T-cell (primary cell): ENCODE data around the gene ARL14EP. TPM values are rescaled to one million over a fixed set of nuclear protein-coding genes. Genes with fewer than 3 reads are reported as not detected.

Source experiments
- ATAC-seq, 4 experiments: fragments of 200-7000 bp in 3 of 4; fragments of 150-1000 bp in 1 of 4; cut with Tn5 transposase; replicated peaks in 1 of 4; 1 replicate in 3 of 4; 2 replicates in 1 of 4; pipeline ENCODE4 v1.10.0; 2021; ENCODE audit warnings: moderate library complexity in 3 of 4, mild to moderate bottlenecking in 2 of 4, moderate number of reproducible peaks in 1 of 4
- CTCF ChIA-PET, 2 donors: fragments of 300-600 bp; sonication (Branson Sonifier 250); formaldehyde crosslinking; loops; one replicate each; lab custom pipeline; 2022; ENCODE audit warnings: antibody characterized with exemption in 2 of 2; lab: Charles Lee
- POLR2A ChIA-PET, 2 donors: fragments of 300-600 bp; sonication (Branson Sonifier 250); formaldehyde crosslinking; loops; one replicate each; lab custom pipeline; 2022; ENCODE audit warnings: antibody characterized with exemption in 2 of 2; lab: Charles Lee
- DNase-seq, 35 experiments: peaks; one replicate each; pipeline versions ENCODE4 v3.0.0 to v3.0.0-alpha.2; 2013 to 2023
- H3K27ac ChIP-seq: one replicate; pipeline ENCODE4 v1.5.1; 2013; ENCODE audit warnings: low read length
- H3K27me3 ChIP-seq, 2 experiments: replicated peaks in 1 of 2; 1 replicate in 1 of 2; 2 replicates in 1 of 2; pipeline versions ENCODE4 v1.6.1 to v1.7.0; 2013; ENCODE audit warnings: low read length in 1 of 2, mixed read lengths in 1 of 2; ENCODE audit not compliant: control insufficient read depth in 2 of 2, insufficient read depth in 2 of 2; ENCODE audit errors: extremely low read depth in 1 of 2
- H3K36me3 ChIP-seq, 2 donors: 1 replicate in 1 of 2; 2 replicates in 1 of 2; pipeline versions ENCODE4 v1.6.1 to v1.7.0; 2013; ENCODE audit warnings: low read length in 1 of 2; ENCODE audit not compliant: control insufficient read depth in 2 of 2, insufficient read depth in 1 of 2; ENCODE audit errors: extremely low read depth in 1 of 2
- H3K4me1 ChIP-seq, 2 experiments: 1 replicate in 1 of 2; 2 replicates in 1 of 2; pipeline versions ENCODE4 v1.6.1 to v1.7.0; 2013; ENCODE audit warnings: low read length in 2 of 2, mixed read lengths in 1 of 2; ENCODE audit not compliant: insufficient read depth in 2 of 2, control insufficient read depth in 1 of 2; ENCODE audit errors: extremely low read depth in 1 of 2
- H3K4me3 ChIP-seq, 2 donors: 1 replicate in 1 of 2; 2 replicates in 1 of 2; pipeline versions ENCODE4 v1.5.1 to v1.7.0; 2013; ENCODE audit warnings: mild to moderate bottlenecking in 2 of 2, low read length in 1 of 2, moderate library complexity in 1 of 2; ENCODE audit not compliant: control insufficient read depth in 1 of 2; ENCODE audit errors: extremely low read depth in 1 of 2
- H3K9me3 ChIP-seq: 2 replicates; pipeline ENCODE4 v1.7.0; 2013
- H3K27ac Mint-ChIP-seq, 2 donors: one replicate each; pipeline ENCODE4 v1.8.0; 2020 to 2021; ENCODE audit warnings: mild to moderate bottlenecking in 2 of 2, mixed read lengths in 2 of 2
- H3K27me3 Mint-ChIP-seq, 2 donors: one replicate each; pipeline ENCODE4 v1.8.0; 2021 to 2022; ENCODE audit warnings: mixed read lengths in 2 of 2
- H3K36me3 Mint-ChIP-seq: one replicate; pipeline ENCODE4 v1.8.0; 2021; ENCODE audit warnings: mixed read lengths
- H3K4me1 Mint-ChIP-seq, 3 donors: one replicate each; pipeline ENCODE4 v1.8.0; 2020 to 2022; ENCODE audit warnings: mixed read lengths in 3 of 3, mild to moderate bottlenecking in 1 of 3
- H3K4me3 Mint-ChIP-seq, 3 donors: one replicate each; pipeline ENCODE4 v1.8.0; 2020 to 2022; ENCODE audit warnings: mild to moderate bottlenecking in 3 of 3, mixed read lengths in 3 of 3, moderate library complexity in 3 of 3
- H3K9me3 Mint-ChIP-seq, 3 donors: one replicate each; pipeline ENCODE4 v1.8.0; 2020 to 2022; ENCODE audit warnings: mixed read lengths in 3 of 3
- WGBS: methylation state at CpG from one replicate; pipeline ENCODE4 v1.1.5; 2013; ENCODE audit warnings: missing lambda C conversion rate; ENCODE audit not compliant: insufficient coverage; 5-methylcytosine and 5-hydroxymethylcytosine counted together
- total RNA-seq, 35 experiments: library from RNA in 6 of 35; stranded (reverse) in 6 of 35; fragments of 120-200 nt in 1 of 35; gene quantifications; one replicate each; pipeline versions ENCODE4 v1.2.1 to v1.2.4 and lab custom pipeline; 2013 to 2026

The ARL14EP gene
- total RNA-seq, 5 donors from 2014 or later (not counting 1 experiment from before 2014, with no cell fraction given), result 29.8 to 43.8 (median 39.2) TPM

DNA sequence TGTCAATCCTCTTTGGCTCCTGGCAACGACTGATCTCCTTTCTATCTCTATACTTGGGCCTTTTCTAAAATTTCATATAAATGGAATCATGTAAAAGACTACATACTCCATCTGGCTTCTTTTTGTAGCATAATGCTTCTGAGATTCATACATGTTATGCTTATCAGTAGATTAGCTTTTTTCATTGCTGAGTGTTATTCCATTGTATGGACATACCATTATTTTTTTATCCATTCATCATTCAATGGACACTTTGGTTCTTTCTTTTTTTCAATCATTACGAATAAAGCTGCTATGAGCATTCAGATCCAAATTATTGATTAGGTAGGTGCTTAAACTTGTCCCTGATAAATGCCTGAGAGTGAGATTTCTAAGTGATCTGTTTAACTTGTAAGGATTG lies 11.7 kb upstream of the ARL14EP start:
- Mint-ChIP-seq H3K36me3 (no peaks in the 10 kb centered on the region), H3K9me3 (peaks cover 4 to 6% (median 5%) of the 10 kb centered on the region in 3 donors), H3K27me3 (peaks cover 21 to 24% of the 10 kb centered on the region in 2 donors), H3K27ac (no peak overlapping the region), H3K4me1 (no peaks in the 10 kb centered on the region), H3K4me3 (no peak overlapping the region)
- ChIA-PET CTCF (no interaction called here), POLR2A (no interaction called here)
- no peak for DNase-seq
- Histone ChIP-seq H3K9me3 (no peaks in the 10 kb centered on the region), H3K36me3 (no peaks in the 10 kb centered on the region), H3K27ac (no peak overlapping the region), H3K27me3 (no peaks in the 10 kb centered on the region), H3K4me3 (no peak overlapping the region), H3K4me1 (no peaks in the 10 kb centered on the region)
- ATAC-seq, result no peak
- no CpG with 5 or more reads among the region's 2 CpGs for WGBS

DNA sequence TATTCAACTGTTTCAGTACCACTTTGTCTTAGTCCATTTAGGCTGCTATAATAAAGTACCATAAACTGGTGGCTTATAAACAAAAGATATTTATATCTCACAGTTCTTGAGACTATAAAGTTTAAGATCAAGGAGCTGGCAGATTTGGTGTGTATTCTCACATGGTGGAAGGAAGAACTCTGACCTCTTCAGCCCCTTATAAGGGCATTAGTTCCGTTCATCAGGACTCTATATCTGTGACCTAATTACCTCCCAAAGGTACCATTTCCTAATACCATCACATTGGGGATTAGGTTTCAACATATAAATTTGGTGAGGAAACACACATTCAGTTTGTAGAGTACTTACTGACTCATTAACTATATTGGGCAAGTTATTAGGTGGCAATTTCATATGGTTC lies 10.7 kb upstream of the ARL14EP start:
- ChIA-PET CTCF (no interaction called here), POLR2A (no interaction called here)
- Mint-ChIP-seq H3K4me1 (peaks cover 0 to 3% (median 0%) of the 10 kb centered on the region in 3 donors), H3K4me3 (no peak overlapping the region), H3K27me3 (peaks cover 21 to 24% of the 10 kb centered on the region in 2 donors), H3K9me3 (peaks cover 4 to 6% (median 5%) of the 10 kb centered on the region in 3 donors), H3K36me3 (no peaks in the 10 kb centered on the region), H3K27ac (no peak overlapping the region)
- H3K27me3 ChIP-seq, result no peaks in the 10 kb centered on the region
- no peaks in the 10 kb centered on the region for H3K36me3 ChIP-seq
- DNase-seq, result no peak
- no peak overlapping the region for H3K4me3 ChIP-seq
- no peak for ATAC-seq
- H3K27ac ChIP-seq, result no peak overlapping the region
- no CpG with 5 or more reads among the region's 1 CpG for WGBS
- no peaks in the 10 kb centered on the region for H3K9me3 ChIP-seq
- no peaks in the 10 kb centered on the region for H3K4me1 ChIP-seq

DNA sequence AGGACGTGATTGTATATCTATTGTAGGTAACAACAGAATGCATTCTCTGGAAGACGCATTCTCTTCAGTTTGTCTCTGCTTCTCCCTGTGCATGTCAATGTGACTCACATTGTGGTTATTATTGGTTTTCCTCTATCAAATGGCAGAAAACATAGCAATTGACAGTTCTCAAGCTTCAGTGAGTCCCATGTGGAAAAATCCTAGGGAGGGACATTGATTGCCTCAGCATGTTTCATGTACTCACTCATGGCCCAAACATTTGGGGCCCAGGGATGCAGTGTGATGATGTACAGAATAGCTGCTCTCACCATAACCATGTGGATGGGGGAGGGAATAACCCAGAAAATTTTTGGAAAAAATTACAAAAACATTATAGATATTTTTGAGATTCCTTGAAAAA lies 9.3 kb upstream of the ARL14EP start:
- no peak overlapping the region for H3K27ac ChIP-seq
- no peaks in the 10 kb centered on the region for H3K27me3 ChIP-seq
- H3K9me3 Mint-ChIP-seq, result peaks cover 4 to 6% (median 5%) of the 10 kb centered on the region in 3 donors
- no peak overlapping the region for H3K27ac Mint-ChIP-seq
- no peaks in the 10 kb centered on the region for H3K9me3 ChIP-seq
- DNase-seq (no peak), ATAC-seq (no peak)
- H3K4me1 ChIP-seq, result no peaks in the 10 kb centered on the region
- H3K27me3 Mint-ChIP-seq, result peaks cover 23 to 24% of the 10 kb centered on the region in 2 donors
- no peak overlapping the region for H3K4me3 Mint-ChIP-seq
- no peaks in the 10 kb centered on the region for H3K36me3 ChIP-seq
- no peak overlapping the region for H3K4me3 ChIP-seq
- CTCF ChIA-PET, result no interaction called here
- peaks cover 0 to 6% (median 0%) of the 10 kb centered on the region in 3 donors for H3K4me1 Mint-ChIP-seq
- POLR2A ChIA-PET, result no interaction called here
- 88% methylated on average over 2 of the region's 2 CpGs for WGBS
- H3K36me3 Mint-ChIP-seq, result no peaks in the 10 kb centered on the region

GRCh38 chr11:30314625-30315024 lies 8.3 kb upstream of the ARL14EP start:
- H3K9me3 ChIP-seq, result no peaks in the 10 kb centered on the region
- no peak overlapping the region for H3K4me3 Mint-ChIP-seq
- no peak overlapping the region for H3K4me3 ChIP-seq
- ChIA-PET CTCF (interaction anchor here in 1 of 2 donors (1.7 kb wide), 1 partner anchor 187 kb away, joined by 5 read pairs; no protein-coding TSS in a partner anchor), POLR2A (no interaction called here)
- ATAC-seq (no peak), DNase-seq (no peak)
- peaks cover 18 to 20% of the 10 kb centered on the region in 2 donors for H3K27me3 Mint-ChIP-seq
- no peaks in the 10 kb centered on the region for H3K27me3 ChIP-seq
- H3K27ac ChIP-seq, result no peak overlapping the region
- H3K36me3 Mint-ChIP-seq, result no peaks in the 10 kb centered on the region
- H3K4me1 Mint-ChIP-seq, result peaks cover 0 to 6% (median 0%) of the 10 kb centered on the region in 3 donors
- peaks cover 4 to 6% (median 5%) of the 10 kb centered on the region in 3 donors for H3K9me3 Mint-ChIP-seq
- H3K36me3 ChIP-seq, result no peaks in the 10 kb centered on the region
- no peak overlapping the region for H3K27ac Mint-ChIP-seq
- no peaks in the 10 kb centered on the region for H3K4me1 ChIP-seq

DNA sequence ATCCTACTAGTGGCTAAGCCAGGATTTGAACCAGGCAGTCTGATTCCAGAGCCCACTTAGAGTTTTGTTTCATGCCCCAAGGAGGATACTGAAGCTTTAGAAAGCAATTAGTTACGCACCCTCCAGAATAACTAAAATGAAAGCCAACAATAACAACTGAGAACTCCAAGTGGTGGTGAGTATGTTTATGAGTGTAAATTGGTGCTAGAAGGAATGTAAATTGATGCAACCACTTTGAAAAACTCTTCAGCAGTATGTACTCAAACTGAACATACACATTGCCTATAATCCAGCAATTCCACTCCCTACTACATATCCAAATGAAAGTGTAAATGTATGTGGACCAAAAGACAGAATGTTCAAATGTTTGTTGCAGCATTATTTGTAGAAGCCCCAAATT lies 6.7 kb upstream of the ARL14EP start:
- WGBS, result no CpG with 5 or more reads among the region's 1 CpG
- H3K9me3 Mint-ChIP-seq, result peaks cover under 1 to 1% (median 1%) of the 10 kb centered on the region in 3 donors

GRCh38 chr11:30317030-30317429 lies 5.9 kb upstream of the ARL14EP start:
- ATAC-seq (no peak), DNase-seq (no peak)
- H3K9me3 Mint-ChIP-seq, result no peaks in the 10 kb centered on the region
- POLR2A ChIA-PET, result interaction anchor here in 1 of 2 donors (0.9 to 1.5 kb wide), 2 partner anchors 8 to 10 kb away, joined by 3 read pairs; no protein-coding TSS in a partner anchor
- H3K36me3 Mint-ChIP-seq, result no peaks in the 10 kb centered on the region
- 0% methylated on average over 1 of the region's 2 CpGs for WGBS
- H3K36me3 ChIP-seq, result no peaks in the 10 kb centered on the region
- peaks cover 15 to 25% of the 10 kb centered on the region in 2 donors for H3K27me3 Mint-ChIP-seq
- no peaks in the 10 kb centered on the region for H3K27me3 ChIP-seq
- no peak overlapping the region for H3K27ac ChIP-seq
- H3K4me3 Mint-ChIP-seq, result no peak overlapping the region
- no peaks in the 10 kb centered on the region for H3K4me1 ChIP-seq
- H3K9me3 ChIP-seq, result no peaks in the 10 kb centered on the region
- CTCF ChIA-PET, result interaction anchor here (0.9 to 1.5 kb wide), 4 partner anchors 9 to 189 kb away, joined by 3 to 5 read pairs (median 3); no protein-coding TSS in a partner anchor
- peaks cover 0 to 7% (median 2%) of the 10 kb centered on the region in 3 donors for H3K4me1 Mint-ChIP-seq
- H3K4me3 ChIP-seq, result no peak overlapping the region
- no peak overlapping the region for H3K27ac Mint-ChIP-seq

More for the DNA sequence above, 6.7 kb upstream of the ARL14EP start:
- Mint-ChIP-seq H3K4me1 (peaks cover 0 to 6% (median 0%) of the 10 kb centered on the region in 3 donors), H3K27ac (no peak overlapping the region), H3K4me3 (no peak overlapping the region), H3K36me3 (no peaks in the 10 kb centered on the region), H3K27me3 (peaks cover 16 to 25% of the 10 kb centered on the region in 2 donors)
- H3K4me3 ChIP-seq, result no peak overlapping the region
- no peak overlapping the region for H3K27ac ChIP-seq
- H3K27me3 ChIP-seq, result no peaks in the 10 kb centered on the region
- POLR2A ChIA-PET, result interaction anchor here (1.0 to 1.5 kb wide), 2 partner anchors 9 kb away, joined by 3 read pairs; no protein-coding TSS in a partner anchor
- H3K9me3 ChIP-seq, result no peaks in the 10 kb centered on the region
- CTCF ChIA-PET, result interaction anchor here in 1 of 2 donors (0.9 to 1.5 kb wide), 3 partner anchors 15 to 188 kb away, joined by 3 read pairs; no protein-coding TSS in a partner anchor
- ATAC-seq, result no peak
- no peak for DNase-seq
- H3K36me3 ChIP-seq, result no peaks in the 10 kb centered on the region
- no peaks in the 10 kb centered on the region for H3K4me1 ChIP-seq
